LoVo (cell line): Measurements from ENCODE around the gene SYNE3.

Experiments used
- DNase-seq: peaks from one replicate; pipeline ENCODE4 v3.0.0-alpha.2; 2016; ENCODE audit warnings: low spot score

The SYNE3 gene

DNA sequence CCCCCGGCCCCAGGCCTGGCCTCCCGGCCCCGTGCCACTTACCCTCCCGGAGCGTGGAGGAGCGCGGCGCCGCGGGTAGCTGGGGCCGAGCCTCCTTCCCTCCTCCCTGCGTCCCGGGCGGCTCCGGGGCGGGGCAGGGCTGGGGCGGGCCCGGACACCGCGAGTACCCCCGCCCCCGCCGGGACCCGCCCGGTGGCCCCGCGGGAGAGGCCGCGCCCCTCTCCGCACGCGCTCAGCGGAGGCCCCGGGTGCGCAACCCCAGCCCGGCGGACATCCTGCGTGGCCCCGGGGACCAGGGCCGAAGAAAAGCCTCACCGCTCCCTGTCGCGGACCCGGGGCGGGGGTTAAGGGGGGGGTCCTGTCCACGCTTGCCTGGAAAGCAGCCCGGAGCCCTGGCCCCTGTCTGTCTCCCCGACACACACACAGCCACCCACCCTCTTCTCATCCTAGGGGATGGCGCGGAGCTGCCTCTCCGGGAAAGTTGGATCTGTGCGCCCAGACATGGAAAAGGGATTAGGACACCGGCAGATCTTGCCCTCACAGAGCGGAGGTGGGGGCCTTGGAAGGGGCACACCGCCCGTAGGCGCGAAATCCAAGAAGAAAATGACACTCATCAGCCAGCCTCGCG, at the start of gene SYNE3:
SYNE3 (minus strand) TSS at position 97 of the 628 bp plus-strand sequence. CDS start 40,829 bp downstream, outside the sequence.
- DNase-seq: peak; percentile 40

DNA sequence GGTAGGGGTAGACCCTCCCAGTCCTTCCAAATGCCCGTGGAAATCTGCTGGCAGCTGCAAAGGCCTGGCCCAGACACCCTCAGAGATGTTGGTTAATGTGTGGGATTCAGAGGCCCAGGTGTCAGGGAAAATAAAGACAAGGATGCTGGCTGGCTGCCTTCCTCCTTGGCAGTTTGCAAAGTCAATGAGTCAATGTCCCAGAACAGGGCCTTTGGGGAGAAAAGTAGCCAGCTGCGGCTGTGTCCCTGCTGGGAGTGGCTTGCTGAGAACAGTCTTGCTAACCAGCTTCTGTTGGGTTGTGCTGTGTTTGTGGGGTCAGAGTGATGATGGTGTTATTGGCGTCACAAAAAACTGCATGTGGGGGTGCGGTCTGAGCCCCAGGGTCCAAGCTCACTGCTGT, 47.6 kb upstream of the SYNE3 start:
- DNase-seq: no peak

- no peak for DNase-seq
Observed at GRCh38 chr14:95562892-95563685, 46.6 kb upstream of the SYNE3 start.

- peak; percentile 89 for DNase-seq
Observed at GRCh38 chr14:95561001-95561412, 44.6 kb upstream of the SYNE3 start.

GRCh38 chr14:95559203-95559602, 42.8 kb upstream of the SYNE3 start:
- DNase-seq: no peak

DNA sequence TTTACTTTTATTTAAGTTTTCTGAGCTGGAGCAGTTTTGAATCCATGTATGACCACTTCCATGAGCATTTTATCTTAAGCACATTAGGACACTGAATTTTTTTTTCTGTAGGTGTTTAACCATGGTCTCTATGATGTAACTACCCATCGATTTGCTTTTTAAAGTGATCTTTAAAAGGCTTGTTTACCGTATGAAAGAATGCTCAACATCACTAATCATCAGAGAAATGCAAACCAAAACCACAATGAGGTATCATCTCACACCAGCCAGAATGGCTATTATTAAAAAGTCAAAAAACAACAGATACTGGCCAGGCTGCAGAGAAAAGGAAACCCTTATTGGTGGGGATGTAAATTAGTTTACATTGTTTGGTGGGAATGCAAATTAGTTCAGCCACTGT, 41.4 kb upstream of the SYNE3 start:
- no peak for DNase-seq

GRCh38 chr14:95557291-95557690, 40.8 kb upstream of the SYNE3 start:
- no peak for DNase-seq

GRCh38 chr14:95555053-95555452, 38.6 kb upstream of the SYNE3 start:
- DNase-seq: no peak

- no peak for DNase-seq
Observed at GRCh38 chr14:95553141-95553540, 36.7 kb upstream of the SYNE3 start.

DNA sequence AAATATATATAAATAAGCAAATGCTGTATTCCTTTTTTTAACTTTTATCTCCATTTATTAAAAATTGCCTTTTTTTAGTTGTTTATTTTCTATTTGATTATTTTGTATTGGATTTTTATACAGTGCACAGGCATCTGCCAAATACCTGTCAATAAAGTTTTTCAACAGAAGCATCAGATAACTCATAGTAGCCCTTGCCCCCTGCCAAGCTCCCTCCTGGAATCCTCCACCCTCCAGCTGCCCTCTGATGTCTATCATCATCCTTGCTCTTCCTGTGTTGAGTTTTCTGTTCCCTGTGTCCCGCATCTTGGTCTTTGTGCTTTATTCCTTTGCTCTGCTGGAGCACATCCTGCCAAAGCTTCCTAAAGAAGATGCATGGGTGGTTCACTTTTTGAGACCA, 35.0 kb upstream of the SYNE3 start:
- DNase-seq: no peak

GRCh38 chr14:95549656-95550585, 33.5 kb upstream of the SYNE3 start:
- peak; percentile 40 for DNase-seq

DNA sequence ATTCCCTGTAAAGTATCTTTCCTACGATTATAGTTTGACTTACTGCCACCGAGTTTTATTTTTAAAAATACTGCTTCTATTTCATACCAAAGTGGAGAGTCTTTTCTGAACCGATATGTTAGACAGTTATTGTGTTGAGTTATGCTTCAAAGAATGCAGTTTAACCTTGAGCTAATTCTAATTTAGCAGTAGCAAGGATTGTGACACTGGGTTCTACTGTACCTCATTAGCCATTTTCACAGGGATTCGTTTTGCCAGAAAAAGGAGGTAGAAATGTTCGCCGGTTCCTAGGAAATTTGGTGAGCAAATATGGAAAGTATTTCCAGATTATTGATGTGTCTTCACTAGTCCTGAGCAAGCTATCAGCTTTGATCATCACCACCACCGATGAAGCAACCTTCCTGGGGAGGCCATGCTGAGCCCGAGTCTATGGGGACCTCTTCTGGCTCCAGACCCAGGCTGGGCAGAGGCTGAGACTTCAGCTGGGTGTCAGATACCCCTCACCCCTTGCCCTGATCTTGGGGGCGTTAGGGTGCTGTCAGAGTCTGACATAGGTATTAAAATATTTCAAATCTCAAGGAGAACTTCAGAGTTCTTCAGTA, 32.0 kb upstream of the SYNE3 start:
- DNase-seq: no peak

DNA sequence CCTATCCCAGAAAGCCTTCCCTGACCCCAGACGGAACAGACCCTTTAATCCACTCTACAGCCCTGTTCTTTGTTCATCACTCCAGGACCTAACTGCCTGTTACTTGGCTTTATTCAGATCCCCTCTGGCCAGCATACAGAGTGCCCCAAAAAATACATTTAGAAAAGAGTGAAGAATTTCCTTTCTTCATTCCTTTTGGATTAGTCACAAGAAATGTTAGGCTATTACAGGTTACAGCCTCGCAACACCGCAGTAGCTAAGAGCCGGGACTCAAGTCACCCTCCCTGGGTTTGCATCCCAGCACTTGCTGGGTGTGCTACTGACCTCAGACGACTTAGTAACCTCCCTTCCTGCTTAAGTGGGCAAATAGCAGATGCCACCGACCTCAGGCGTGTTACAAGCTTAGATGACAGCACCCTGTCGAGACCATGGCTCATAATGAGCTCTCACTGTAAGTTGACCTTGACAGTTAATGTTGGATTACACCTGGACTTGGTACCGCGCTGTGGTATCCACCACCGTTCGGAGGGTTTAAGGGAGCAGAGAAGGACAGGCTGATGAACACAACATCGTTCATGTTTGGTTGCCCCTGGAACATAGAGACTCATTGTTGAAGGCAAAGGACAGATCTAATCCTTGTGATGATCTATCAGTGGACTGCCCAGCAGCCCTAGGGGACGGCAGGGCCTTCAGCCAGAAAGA, 31.3 kb upstream of the SYNE3 start:
- DNase-seq: peak; percentile 27

DNA sequence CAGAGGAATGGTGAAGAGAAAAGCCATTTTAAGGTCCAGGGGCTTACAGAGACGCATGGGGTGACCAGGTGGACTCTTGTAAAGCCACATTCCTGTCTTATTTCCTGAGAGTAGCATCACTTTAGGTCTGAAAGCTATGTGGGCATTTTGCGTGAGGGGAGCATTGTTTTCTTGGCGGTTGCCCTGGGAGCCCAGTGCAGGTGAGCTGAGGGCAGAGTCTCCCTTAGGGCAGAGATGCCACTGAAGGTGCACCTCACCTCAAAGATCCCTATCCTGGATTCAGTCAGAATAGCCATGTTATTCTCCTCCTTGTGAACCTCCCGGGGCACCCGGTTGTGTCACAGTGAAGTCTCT, 30.8 kb upstream of the SYNE3 start:
- DNase-seq: no peak

DNA sequence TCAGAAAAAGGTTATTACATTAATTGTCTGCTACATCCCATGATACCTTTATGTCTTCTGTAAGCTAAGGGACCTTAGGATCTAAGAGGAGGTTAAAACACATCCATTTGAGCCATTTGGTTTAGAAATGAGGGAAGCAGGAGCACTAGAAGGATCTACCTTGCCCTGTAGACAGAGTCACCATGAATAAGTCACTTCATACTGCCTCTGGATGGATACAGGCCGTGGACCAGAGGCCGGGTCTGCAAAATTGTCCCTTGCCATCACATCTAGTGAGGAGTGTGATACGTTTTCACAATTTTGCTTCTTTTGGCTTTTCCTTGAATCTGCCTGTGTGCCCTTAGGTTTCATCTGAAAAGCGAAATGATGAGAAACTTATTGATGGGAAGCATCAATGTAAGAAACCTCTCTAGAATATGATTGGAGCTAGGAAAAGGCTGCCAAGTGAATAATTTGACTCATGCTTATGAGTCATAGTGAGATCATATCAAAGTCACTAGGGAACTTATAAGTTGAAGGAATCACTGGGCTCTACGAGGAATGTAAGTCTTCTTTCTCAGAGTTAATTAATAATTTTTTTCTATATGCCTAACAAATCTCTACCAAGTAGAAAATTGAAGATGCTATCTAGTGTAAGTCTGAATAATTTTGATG, 29.2 kb upstream of the SYNE3 start:
- DNase-seq: peak; percentile 37

DNA sequence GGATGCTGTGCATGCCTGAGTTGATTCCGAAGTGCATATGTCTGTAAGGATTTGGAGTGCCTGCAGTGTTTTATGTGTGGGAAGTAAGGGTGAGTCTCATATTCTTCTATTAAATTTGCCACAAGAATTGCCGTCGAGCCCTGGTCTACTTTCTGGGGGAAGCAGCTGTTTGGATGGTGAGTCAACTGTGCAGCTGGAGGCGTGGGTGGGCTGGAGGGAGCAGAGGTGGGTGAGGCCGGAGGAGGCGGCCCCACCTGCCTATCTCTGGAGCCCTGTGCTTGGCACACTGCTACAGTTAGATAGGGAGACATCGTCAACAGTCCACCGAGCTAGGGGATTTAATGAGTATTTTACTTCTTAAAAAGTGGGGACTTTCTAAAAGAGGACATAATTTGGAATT, 28.1 kb upstream of the SYNE3 start:
- no peak for DNase-seq

DNA sequence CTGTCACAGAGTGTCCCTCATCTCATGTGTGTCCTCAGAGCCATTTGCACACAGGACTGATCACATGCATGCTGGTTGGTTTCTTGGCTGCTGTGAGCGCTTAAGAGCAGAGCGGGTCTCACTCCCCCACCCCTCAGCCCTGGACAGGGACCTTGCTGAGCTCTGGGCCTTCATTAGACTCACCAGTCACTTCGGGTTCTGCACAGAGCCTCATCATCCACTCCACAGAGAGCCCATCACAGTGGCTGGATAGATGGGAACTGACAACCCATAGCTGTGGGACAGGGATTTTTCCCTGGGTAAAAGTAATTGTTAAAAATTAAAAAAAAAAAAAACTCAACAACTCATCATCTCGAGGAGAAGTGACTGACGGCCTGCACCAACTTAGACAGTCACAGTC, 26.6 kb upstream of the SYNE3 start:
- DNase-seq: no peak

DNA sequence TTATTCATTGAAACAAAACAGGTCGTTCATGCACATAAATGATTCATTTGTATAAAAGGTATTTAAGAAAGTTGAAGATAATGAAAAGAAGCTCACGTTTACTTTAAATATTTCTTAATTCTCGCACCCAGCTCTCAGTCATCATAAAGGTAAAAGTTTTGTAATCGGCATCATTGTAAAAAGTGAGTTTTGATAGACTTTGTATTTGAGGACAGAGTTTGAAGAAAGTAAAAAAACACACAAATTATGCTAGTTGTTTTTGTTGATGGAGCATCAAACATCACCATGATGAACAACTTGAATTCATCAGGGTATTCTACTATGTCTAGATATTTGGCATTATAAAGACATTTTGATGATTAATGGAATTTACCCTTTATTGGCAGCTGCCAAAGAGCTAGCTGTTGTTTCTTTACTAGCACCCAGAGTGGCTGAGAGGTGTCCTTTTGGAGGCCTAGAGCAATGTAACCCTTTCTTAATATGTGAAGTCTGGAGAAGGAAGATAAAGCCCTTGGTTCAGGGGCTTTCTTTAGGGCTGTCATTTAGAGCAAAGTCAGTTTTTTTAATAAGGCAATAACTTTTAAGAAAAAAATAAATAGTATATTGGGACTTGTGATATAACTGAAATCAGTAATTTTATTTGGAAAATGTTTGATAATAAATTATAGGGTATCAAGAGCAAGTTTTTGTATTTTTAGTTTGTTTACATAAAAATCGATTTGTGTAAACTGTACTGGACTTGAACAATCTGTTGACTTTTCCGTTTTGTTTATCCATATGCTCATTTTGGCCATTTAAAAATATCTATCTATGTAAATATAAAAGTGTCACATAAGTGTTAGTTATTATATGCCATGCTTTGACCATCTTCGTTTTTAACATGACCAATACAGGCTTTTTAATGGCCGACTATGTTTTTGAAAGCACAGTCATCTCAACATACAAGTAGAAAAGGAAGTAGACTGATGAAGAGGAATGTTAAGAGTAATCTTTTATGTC, 25.8 kb upstream of the SYNE3 start:
- DNase-seq: no peak

DNA sequence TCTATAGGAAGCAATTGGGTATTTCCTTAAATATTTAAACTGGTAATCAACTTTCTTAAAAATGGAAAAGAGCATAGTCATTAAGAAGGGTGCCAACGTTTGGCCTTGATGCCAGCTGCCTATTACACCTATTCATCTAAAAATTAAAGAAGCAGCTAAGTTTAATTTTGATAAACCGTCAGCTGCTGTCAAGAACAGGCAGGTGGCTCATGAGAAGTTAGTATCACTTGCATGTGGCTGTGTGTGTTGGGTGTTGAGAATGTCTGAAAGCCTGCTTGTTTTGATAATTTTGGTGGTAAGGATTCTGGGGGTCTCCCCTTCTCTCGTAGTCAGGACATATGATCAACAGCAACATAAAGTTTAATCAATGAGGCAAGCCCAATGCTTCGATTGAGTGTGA, 24.9 kb upstream of the SYNE3 start:
- DNase-seq: no peak
